Aorta (tissue), 5 donors: ENCODE data around the gene SERPIND1. TPM values are rescaled to one million over a fixed set of nuclear protein-coding genes. Genes with fewer than 3 reads are reported as not detected.
"Not testable (repeated sequence)": the region's sequence is repeated elsewhere in the genome, so short reads cannot be mapped to it uniquely, and the experiment has no call there.

Source experiments
- ATAC-seq: fragments of 200-7000 bp; cut with Tn5 transposase; one replicate; pipeline ENCODE4 v1.9.1; 2022; ENCODE audit warnings: moderate library complexity; ENCODE audit not compliant: low FRiP score
- DNase-seq, 2 donors: peaks; one replicate each; pipeline ENCODE4 v3.0.0-alpha.2; 2020
- H3K27ac ChIP-seq, 2 donors: one replicate each; pipeline ENCODE4 v1.5.1; 2013; ENCODE audit warnings: low read length in 2 of 2, mild to moderate bottlenecking in 2 of 2, moderate library complexity in 2 of 2, control low read depth in 1 of 2, inconsistent platforms in 1 of 2, low read depth in 1 of 2
- H3K27me3 ChIP-seq, 2 donors: one replicate each; pipeline ENCODE4 v1.6.1; 2013; ENCODE audit warnings: control low read depth in 1 of 2, low read length in 1 of 2, mild to moderate bottlenecking in 1 of 2, moderate library complexity in 1 of 2; ENCODE audit not compliant: insufficient read depth in 2 of 2, control insufficient read depth in 1 of 2
- H3K36me3 ChIP-seq, 2 donors: one replicate each; pipeline ENCODE4 v1.6.1; 2013; ENCODE audit warnings: control low read depth in 1 of 2, low read length in 1 of 2, mild to moderate bottlenecking in 1 of 2; ENCODE audit not compliant: insufficient read depth in 2 of 2, control insufficient read depth in 1 of 2
- H3K4me1 ChIP-seq, 2 donors: one replicate each; pipeline ENCODE4 v1.6.1; 2013; ENCODE audit warnings: low read length in 2 of 2, control low read depth in 1 of 2, mild to moderate bottlenecking in 1 of 2, moderate library complexity in 1 of 2; ENCODE audit not compliant: insufficient read depth in 2 of 2, control insufficient read depth in 1 of 2
- H3K4me3 ChIP-seq, 2 donors: one replicate each; pipeline ENCODE4 v1.5.1; 2013; ENCODE audit warnings: low read length in 2 of 2, control low read depth in 1 of 2, mild to moderate bottlenecking in 1 of 2
- H3K9me3 ChIP-seq: one replicate; pipeline ENCODE4 v1.6.1; 2013; ENCODE audit warnings: mild to moderate bottlenecking, low read length; ENCODE audit not compliant: control insufficient read depth
- whole genome bisulfite sequencing, 2 donors: extraction: QIAGEN DNeasy Blood & Tissue Kit; methylation state at CpG; one replicate each; pipeline ENCODE4 v1.1.7; 2013; 5-methylcytosine and 5-hydroxymethylcytosine counted together
- intact Hi-C, 2 donors: fragments of 100-400 bp; cut with DNase I; formaldehyde crosslinking; loops; one replicate each; pipeline versions ENCODE4 v1.14.2 to v1.15.0; 2022
- polyA plus RNA-seq, 2 donors: library from polyadenylated mRNA; stranded (reverse); fragments of 200-250 nt; gene quantifications; one replicate each; pipeline ENCODE4 v1.2.3, GENCODE V29; 2013
- total RNA-seq, 2 donors: library from RNA; stranded (reverse); fragmentation: NEBNext Ultra II Directional; extraction: Animal tissue kit (Norgen Biotek cat#: 25700); gene quantifications; one replicate each; pipeline ENCODE4 v1.2.1, GENCODE V29; 2021
- donor health status: healthy with polysubstance abuse.
- donor health status: Bipolar disorder and iron deficiency.
- donor health status: DM: no; HTN: no; CAD: no.
- donor health status: DM: no; HTN: no; CAD: no.
- donor health status: DM: yes; HTN: yes; CAD: no.

SERPIND1 gene
- total and polyA plus RNA-seq, 4 donors = 0.15 to 0.38 (median 0.23) TPM; not detected in 1

GRCh38 chr22:20821717-20822239 lies 47.9 kb downstream of the SERPIND1 start:
- H3K9me3 ChIP-seq, intact Hi-C loops, H3K36me3 ChIP-seq, ATAC-seq, H3K4me1 ChIP-seq, H3K27me3 ChIP-seq, DNase-seq, H3K27ac ChIP-seq, H3K4me3 ChIP-seq: not testable (repeated sequence)
- WGBS, 2 donors = 97% methylated on average over 8 of the region's 8 CpGs

GRCh38 chr22:20822240-20822639 lies 48.3 kb downstream of the SERPIND1 start:
- intact Hi-C loops = no loop called here

GRCh38 chr22:20823264-20823663 lies 49.4 kb downstream of the SERPIND1 start:
- intact Hi-C loops = no loop called here
- 98% methylated on average over 1 of the region's 1 CpG for WGBS, 2 donors
- Histone ChIP-seq H3K36me3 (peaks cover 2 to 8% of the 10 kb centered on the region in 2 donors), H3K4me1 (no peaks in the 10 kb centered on the region), H3K4me3 (no peak overlapping the region), H3K9me3 (no peaks in the 10 kb centered on the region), H3K27me3 (no peaks in the 10 kb centered on the region), H3K27ac (no peak overlapping the region)
- no peak for DNase-seq
- no peak for ATAC-seq

More at GRCh38 chr22:20822240-20822639, 48.3 kb downstream of the SERPIND1 start:
- no peaks in the 10 kb centered on the region for H3K9me3 ChIP-seq
- H3K36me3 ChIP-seq = peaks cover 4 to 8% of the 10 kb centered on the region in 2 donors
- ATAC-seq (no peak), DNase-seq (no peak)
- H3K27ac ChIP-seq = no peak overlapping the region
- no peaks in the 10 kb centered on the region for H3K27me3 ChIP-seq
- 96% methylated on average over 5 of the region's 5 CpGs for WGBS, 2 donors
- H3K4me1 ChIP-seq = no peaks in the 10 kb centered on the region
- no peak overlapping the region for H3K4me3 ChIP-seq

GRCh38 chr22:20825216-20825615 lies 51.3 kb downstream of the SERPIND1 start:
- ATAC-seq, H3K9me3 ChIP-seq, H3K4me3 ChIP-seq, DNase-seq, H3K27me3 ChIP-seq, H3K36me3 ChIP-seq, H3K4me1 ChIP-seq, intact Hi-C loops, H3K27ac ChIP-seq: not testable (repeated sequence)
- 92 to 95% methylated on average over 4 of the region's 4 CpGs for WGBS, 2 donors

- Histone ChIP-seq H3K27me3 (no peaks in the 10 kb centered on the region), H3K4me3 (no peak overlapping the region), H3K27ac (no peak overlapping the region), H3K4me1 (no peaks in the 10 kb centered on the region), H3K9me3 (no peaks in the 10 kb centered on the region), H3K36me3 (peaks cover 0 to 8% of the 10 kb centered on the region in 2 donors)
- intact Hi-C loops = no loop called here
- ATAC-seq (no peak), DNase-seq (no peak)
- 92 to 93% methylated on average over 6 of the region's 6 CpGs for WGBS, 2 donors
These were observed 51.7 kb downstream of the SERPIND1 start for GRCh38 chr22:20825624-20826023.

GRCh38 chr22:20826373-20827152 lies 52.6 kb downstream of the SERPIND1 start:
- WGBS, 2 donors = 94 to 95% methylated on average over 5 of the region's 5 CpGs
- H3K9me3 ChIP-seq, H3K27ac ChIP-seq, H3K27me3 ChIP-seq, ATAC-seq, intact Hi-C loops, H3K4me3 ChIP-seq, DNase-seq, H3K36me3 ChIP-seq, H3K4me1 ChIP-seq: not testable (repeated sequence)

- Histone ChIP-seq H3K27ac (no peak overlapping the region), H3K27me3 (no peaks in the 10 kb centered on the region), H3K36me3 (peaks cover 0 to 5% of the 10 kb centered on the region in 2 donors), H3K4me3 (no peak overlapping the region), H3K9me3 (no peaks in the 10 kb centered on the region), H3K4me1 (no peaks in the 10 kb centered on the region)
- intact Hi-C loops = no loop called here
- WGBS, 2 donors = 93 to 97% methylated on average over 3 of the region's 3 CpGs
- DNase-seq (no peak), ATAC-seq (no peak)
These were observed 55.7 kb downstream of the SERPIND1 start for GRCh38 chr22:20829491-20830134.

GRCh38 chr22:20833225-20833665 lies 59.3 kb downstream of the SERPIND1 start:
- peaks cover 0 to 5% of the 10 kb centered on the region in 2 donors for H3K36me3 ChIP-seq
- 96 to 97% methylated on average over 6 of the region's 6 CpGs for WGBS, 2 donors
- no peak overlapping the region for H3K27ac ChIP-seq
- intact Hi-C loops = no loop called here
- DNase-seq (no peak), ATAC-seq (no peak)
- no peaks in the 10 kb centered on the region for H3K9me3 ChIP-seq
- H3K4me3 ChIP-seq = no peak overlapping the region
- H3K27me3 ChIP-seq = no peaks in the 10 kb centered on the region
- H3K4me1 ChIP-seq = no peaks in the 10 kb centered on the region
